Fibroblast of upper back skin (primary cell): Measurements from ENCODE around the gene LCN9.
"Not testable (repeated sequence)": the region's sequence is repeated elsewhere in the genome, so short reads cannot be mapped to it uniquely, and the experiment has no call there.

Experiments
- DNase-seq: peaks from one replicate; pipeline ENCODE4 v3.0.0-alpha.2; 2013

Gene LCN9

GRCh38 chr9:135648494-135649410 lies 14.4 kb upstream of the LCN9 start:
- no peak for DNase-seq

- no peak for DNase-seq
These were observed 13.6 kb upstream of the LCN9 start for GRCh38 chr9:135649508-135649907.

DNA sequence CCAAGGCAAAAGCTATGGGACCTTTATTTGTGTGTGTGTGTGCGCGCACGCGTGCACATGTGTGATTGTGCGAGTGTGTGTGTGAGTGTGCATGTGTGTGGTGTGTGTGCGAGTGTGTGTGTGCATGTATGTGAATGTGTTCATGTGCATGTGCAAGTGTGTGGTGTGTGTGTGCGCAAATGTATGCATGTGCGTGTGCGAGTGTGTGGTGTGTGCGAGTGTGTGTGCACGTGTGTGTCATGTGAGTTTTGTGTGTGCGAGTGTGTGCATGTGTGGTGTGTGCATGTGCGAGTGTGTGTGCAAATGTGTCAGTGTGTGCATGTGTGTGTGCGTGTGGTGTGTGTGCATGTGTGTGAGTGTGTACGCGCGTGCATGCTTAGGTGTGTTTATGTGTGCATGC lies 12.7 kb upstream of the LCN9 start:
- no peak for DNase-seq

DNA sequence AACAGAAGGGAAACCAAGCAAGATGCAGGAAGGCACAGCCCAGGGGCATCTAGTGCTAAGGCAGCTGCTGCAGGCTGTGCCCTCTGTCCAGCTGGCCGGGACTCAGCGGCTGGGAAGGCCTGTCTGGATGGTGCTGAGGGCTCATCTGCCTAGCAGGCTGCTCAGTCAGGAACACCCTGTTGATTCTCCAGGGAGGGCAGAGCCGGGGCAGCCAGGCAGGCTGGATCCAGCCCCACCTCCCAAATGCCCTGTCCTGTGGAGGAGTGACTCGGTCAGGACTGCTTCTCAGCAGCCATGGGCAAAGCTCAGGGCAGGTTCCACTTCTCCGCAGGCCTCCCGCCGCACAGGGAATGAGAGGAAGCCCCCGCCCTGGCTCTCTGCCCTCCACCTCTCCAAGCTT lies 7.8 kb upstream of the LCN9 start:
- DNase-seq = no peak

- no peak for DNase-seq
These were observed 5.7 kb upstream of the LCN9 start for GRCh38 chr9:135657416-135657815.

DNA sequence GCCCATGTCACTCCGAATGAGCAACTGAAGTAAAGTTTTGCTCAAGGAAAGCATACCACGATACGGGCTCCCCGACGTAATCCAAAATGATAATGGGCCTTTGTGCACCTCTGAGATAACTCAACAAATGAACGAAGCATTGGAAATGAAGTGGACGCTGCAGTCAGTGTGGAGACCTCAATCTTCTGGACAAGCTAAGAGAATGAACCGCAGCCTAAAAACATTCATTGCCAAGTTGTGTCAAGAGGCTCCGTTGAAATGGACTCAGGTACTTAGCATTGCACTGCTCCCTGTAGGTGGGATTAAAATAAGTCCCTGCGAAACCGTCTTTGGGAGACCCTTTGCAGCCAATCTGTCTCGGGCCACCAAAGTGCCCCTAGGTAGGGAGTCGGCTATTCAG lies 3.9 kb upstream of the LCN9 start:
- no peak for DNase-seq

GRCh38 chr9:135660407-135660806 lies 2.7 kb upstream of the LCN9 start:
- no peak for DNase-seq

GRCh38 chr9:135661816-135662560 lies 1.1 kb upstream of the LCN9 start:
- DNase-seq = no peak

DNA sequence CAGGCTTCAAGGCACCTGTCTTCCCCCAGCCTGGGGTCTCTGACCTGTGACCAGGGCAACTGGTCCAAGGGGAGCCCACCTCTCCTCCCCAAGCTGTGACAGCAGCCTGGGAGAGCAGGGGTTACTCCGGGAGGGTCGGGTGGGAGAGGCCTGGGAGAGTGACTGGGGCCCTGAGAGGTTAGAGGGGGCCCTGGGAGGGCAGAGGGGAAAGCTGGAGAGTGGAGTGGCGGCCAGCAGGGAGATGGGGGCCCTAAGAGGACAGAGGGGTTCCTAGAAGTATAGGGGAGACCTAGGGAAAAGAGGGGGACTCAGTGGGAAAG lies 302 bp downstream of the LCN9 start:
- DNase-seq = no peak

DNA sequence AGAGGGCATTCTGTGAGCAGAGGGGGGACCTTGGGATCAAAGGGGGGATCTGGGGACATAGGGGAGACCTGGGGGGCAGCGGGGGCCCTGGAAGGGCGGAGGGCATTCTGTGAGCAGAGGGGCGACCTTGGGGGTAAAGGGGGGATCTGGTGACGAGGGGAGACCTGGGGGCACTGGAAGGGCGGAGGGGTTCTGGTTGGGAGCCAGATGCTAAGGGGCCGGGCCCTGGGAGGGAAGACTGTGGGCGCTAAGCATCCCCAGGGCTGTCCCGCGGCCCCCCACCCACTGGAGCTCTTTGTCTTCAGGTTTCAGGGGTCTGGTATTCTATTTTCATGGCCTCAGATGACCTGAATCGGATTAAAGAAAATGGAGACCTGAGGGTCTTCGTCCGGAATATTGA lies 748 bp downstream of the LCN9 start:
- no peak for DNase-seq

DNA sequence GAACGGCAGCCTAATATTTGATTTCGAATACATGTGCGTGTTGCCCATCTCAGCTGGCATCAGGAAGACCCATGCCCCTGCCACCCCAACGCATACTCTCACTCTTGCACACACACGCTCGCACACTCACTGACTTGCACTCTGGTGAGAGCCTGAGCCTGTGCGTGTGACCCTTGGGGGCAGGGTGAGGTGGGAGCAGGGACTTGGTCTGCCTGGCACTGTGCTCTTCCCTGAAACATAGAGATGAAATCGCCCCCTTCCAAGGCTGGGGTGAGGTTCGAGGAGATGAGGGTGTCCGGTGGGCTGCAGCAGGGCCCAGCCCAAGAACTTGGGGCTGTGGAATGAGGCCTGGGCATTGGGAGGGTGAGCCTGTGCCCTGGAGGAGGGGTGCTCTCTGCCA lies 1.2 kb downstream of the LCN9 start:
- DNase-seq = no peak

DNA sequence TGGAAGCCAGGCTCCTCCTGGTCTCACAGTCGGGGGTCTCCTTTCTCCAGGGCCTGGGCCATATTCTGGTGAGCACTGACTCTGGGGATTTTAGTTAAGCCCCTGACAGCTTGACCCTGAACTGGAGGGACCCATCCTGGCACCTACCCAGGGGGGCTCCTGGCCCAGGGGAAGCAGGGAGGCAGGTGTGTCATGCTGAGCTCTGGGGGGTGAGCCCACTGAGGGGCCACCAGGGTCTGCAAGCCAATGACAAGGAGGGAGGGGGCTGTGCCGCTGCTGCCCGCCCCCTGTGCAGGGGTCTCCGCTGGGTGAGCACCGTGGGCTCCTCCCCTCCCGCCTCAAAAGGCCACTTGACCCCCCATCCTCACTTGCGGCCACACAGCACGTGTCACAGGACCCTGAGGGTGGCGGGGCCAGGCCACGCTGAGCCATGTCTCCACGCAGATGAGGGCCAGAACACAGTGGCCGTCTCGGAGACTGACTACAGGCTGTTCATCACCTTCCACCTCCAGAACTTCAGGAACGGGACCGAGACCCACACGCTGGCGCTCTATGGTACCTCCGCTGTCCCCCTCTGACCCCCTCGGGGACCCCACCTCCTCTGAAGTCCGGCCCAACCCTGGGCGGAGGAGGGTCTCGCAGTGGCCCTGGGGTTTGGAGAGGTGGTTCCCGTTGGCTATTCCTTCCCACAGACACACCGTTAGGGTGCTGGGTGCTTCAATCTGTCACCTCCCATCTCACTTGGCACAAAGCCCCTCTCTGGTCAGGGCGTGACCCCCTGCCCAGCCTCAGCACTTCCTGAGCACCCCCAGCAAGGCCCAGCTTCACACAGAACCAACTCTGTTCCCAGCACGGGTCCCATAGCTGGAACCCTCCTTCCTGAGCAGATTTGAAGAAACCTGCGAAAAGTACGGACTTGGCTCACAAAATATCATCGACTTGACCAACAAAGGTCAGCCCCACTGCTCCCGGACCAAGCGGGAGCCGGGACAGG lies 2.0 kb downstream of the LCN9 start:
- DNase-seq = no peak

- DNase-seq = no peak
These were observed 2.7 kb downstream of the LCN9 start for GRCh38 chr9:135665795-135666189.

GRCh38 chr9:135666534-135667462 lies 3.7 kb downstream of the LCN9 start:
- DNase-seq = no peak

- DNase-seq = no peak
These were observed 4.4 kb downstream of the LCN9 start for GRCh38 chr9:135667463-135668001.

DNA sequence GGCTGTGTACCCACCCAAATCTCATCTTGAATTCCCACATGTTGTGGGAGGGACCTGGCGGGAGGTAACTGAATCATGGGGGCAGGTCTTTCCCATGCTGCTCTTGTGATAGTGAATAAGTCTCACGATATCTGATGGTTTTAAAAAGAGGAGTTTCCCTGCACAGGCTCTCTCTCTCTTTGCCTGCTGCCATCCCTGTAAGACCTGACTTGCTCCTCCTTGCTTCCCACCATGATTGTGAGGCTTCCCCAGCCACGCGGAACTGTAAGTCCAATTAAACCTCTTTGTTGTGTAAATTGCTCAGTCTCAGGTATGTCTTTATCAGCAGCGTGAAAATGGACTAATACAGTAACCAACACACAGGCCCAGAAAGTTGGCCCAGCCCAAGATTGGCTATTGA lies 5.9 kb downstream of the LCN9 start:
- DNase-seq = not testable (repeated sequence)

- no peak for DNase-seq
These were observed 6.6 kb downstream of the LCN9 start for GRCh38 chr9:135669616-135670285.

- DNase-seq = no peak
These were observed 7.8 kb downstream of the LCN9 start for GRCh38 chr9:135670721-135671590.

- no peak for DNase-seq
These were observed 8.5 kb downstream of the LCN9 start for GRCh38 chr9:135671591-135672041.

DNA sequence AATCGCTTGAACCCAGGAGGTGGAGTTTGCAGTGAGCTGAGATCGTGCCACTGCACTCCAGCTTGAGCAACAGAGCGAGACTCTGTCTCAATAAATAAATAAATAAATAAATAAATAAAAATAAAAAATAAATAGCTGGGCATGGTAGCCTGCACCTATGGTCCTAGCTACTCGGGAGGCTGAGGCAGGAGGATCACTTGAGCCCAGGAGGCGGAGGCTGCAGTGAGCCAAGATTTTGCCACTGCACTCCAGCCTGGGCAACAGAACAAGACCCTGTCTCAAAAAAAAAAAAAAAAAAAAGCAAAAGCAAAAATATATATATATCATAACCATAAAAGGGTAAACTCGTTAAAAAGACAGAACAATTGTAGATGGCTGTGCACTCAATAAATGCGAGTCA lies 9.7 kb downstream of the LCN9 start:
- not testable (repeated sequence) for DNase-seq
